CD14-positive monocyte (primary cell): Measurements from ENCODE around the gene RXFP1. TPM values are rescaled to one million over a fixed set of nuclear protein-coding genes. Genes with fewer than 3 reads are reported as not detected.

Experiments
- DNase-seq, 3 donors: peaks; one replicate each; pipeline ENCODE4 v3.0.0-alpha.2; 2011 to 2022
- H2AFZ ChIP-seq: 2 replicates; pipeline ENCODE4 v1.6.0; 2012; ENCODE audit warnings: mild to moderate bottlenecking, low read depth, low read length, inconsistent platforms; ENCODE audit not compliant: insufficient read depth, poor library complexity, severe bottlenecking
- H3K27ac ChIP-seq, 2 donors: 1 replicate in 1 of 2; 2 replicates in 1 of 2; pipeline ENCODE4 v1.5.1; 2012 to 2013; ENCODE audit warnings: low read length in 2 of 2, control low read depth in 1 of 2, inconsistent platforms in 1 of 2, low read depth in 1 of 2, mild to moderate bottlenecking in 1 of 2
- H3K27me3 ChIP-seq, 2 donors: one replicate each; pipeline versions ENCODE4 v1.6.0 to v1.6.1; 2011 to 2013; ENCODE audit warnings: low read length in 2 of 2; ENCODE audit not compliant: control insufficient read depth in 2 of 2, insufficient read depth in 2 of 2
- H3K36me3 ChIP-seq, 2 donors: replicated peaks in 1 of 2; 1 replicate in 1 of 2; 2 replicates in 1 of 2; pipeline versions ENCODE4 v1.5.1 to v1.6.1; 2012 to 2013; ENCODE audit warnings: low read length in 2 of 2, control low read depth in 1 of 2, inconsistent platforms in 1 of 2, mild to moderate bottlenecking in 1 of 2; ENCODE audit not compliant: insufficient read depth in 2 of 2, control insufficient read depth in 1 of 2
- H3K4me1 ChIP-seq, 2 donors: 1 replicate in 1 of 2; 2 replicates in 1 of 2; pipeline versions ENCODE4 v1.5.1 to v1.6.1; 2012 to 2013; ENCODE audit warnings: low read length in 2 of 2, control low read depth in 1 of 2, inconsistent platforms in 1 of 2, mild to moderate bottlenecking in 1 of 2, moderate library complexity in 1 of 2; ENCODE audit not compliant: insufficient read depth in 2 of 2, control insufficient read depth in 1 of 2
- H3K4me2 ChIP-seq: replicated peaks from 2 replicates; pipeline ENCODE3; 2012; ENCODE audit warnings: low read length, moderate library complexity, mild to moderate bottlenecking; ENCODE audit not compliant: poor library complexity, severe bottlenecking; ENCODE audit errors: extremely low read depth
- H3K4me3 ChIP-seq, 3 experiments: fragments of 200-600 bp in 1 of 3; sonication (generic) in 1 of 3; replicated peaks in 1 of 3; 1 replicate in 2 of 3; 2 replicates in 1 of 3; pipeline ENCODE4 v1.5.1; 2011 to 2013; ENCODE audit warnings: low read length in 3 of 3, mild to moderate bottlenecking in 3 of 3, control low read depth in 2 of 3, low read depth in 2 of 3, inconsistent platforms in 1 of 3, moderate library complexity in 1 of 3
- H3K79me2 ChIP-seq: 2 replicates; pipeline ENCODE4 v1.6.0; 2012; ENCODE audit warnings: mild to moderate bottlenecking, control low read depth, inconsistent platforms, low read length, moderate library complexity; ENCODE audit not compliant: insufficient read depth
- H3K9ac ChIP-seq: 2 replicates; pipeline ENCODE4 v1.6.0; 2017; ENCODE audit warnings: low read length, mild to moderate bottlenecking; ENCODE audit not compliant: insufficient read depth, poor library complexity, severe bottlenecking
- H3K9me3 ChIP-seq, 2 donors: replicated peaks in 1 of 2; 1 replicate in 1 of 2; 2 replicates in 1 of 2; pipeline versions ENCODE4 v1.5.1 to v1.6.1; 2012 to 2013; ENCODE audit warnings: low read length in 2 of 2, control low read depth in 1 of 2; ENCODE audit not compliant: control insufficient read depth in 1 of 2, insufficient read depth in 1 of 2
- H4K20me1 ChIP-seq: 2 replicates; pipeline ENCODE4 v1.6.0; 2012; ENCODE audit warnings: mild to moderate bottlenecking, low read length, control low read depth, moderate library complexity; ENCODE audit not compliant: insufficient read depth
- H3K27ac Mint-ChIP-seq, 7 donors: one replicate each; pipeline ENCODE4 v1.8.0; 2020; ENCODE audit warnings: mild to moderate bottlenecking in 7 of 7, mixed read lengths in 7 of 7, moderate library complexity in 6 of 7, inconsistent platforms in 2 of 7
- H3K27me3 Mint-ChIP-seq, 3 donors: one replicate each; pipeline ENCODE4 v1.8.0; 2021 to 2022; ENCODE audit warnings: low read depth in 3 of 3, mild to moderate bottlenecking in 3 of 3, mixed read lengths in 3 of 3, moderate library complexity in 3 of 3, inconsistent platforms in 1 of 3
- H3K36me3 Mint-ChIP-seq, 2 donors: one replicate each; pipeline ENCODE4 v1.8.0; 2020; ENCODE audit warnings: mixed read lengths in 2 of 2, inconsistent platforms in 1 of 2, mild to moderate bottlenecking in 1 of 2
- H3K4me1 Mint-ChIP-seq: one replicate; pipeline ENCODE4 v1.8.0; 2020; ENCODE audit warnings: mild to moderate bottlenecking, mixed read lengths
- H3K4me3 Mint-ChIP-seq, 2 donors: one replicate each; pipeline ENCODE4 v1.8.0; 2020; ENCODE audit warnings: mild to moderate bottlenecking in 2 of 2, mixed read lengths in 2 of 2, moderate library complexity in 1 of 2
- H3K9me3 Mint-ChIP-seq, 7 donors: one replicate each; pipeline ENCODE4 v1.8.0; 2020 to 2022; ENCODE audit warnings: mixed read lengths in 7 of 7, mild to moderate bottlenecking in 6 of 7, moderate library complexity in 6 of 7, inconsistent platforms in 2 of 7
- CTCF ChIP-seq: fragments of 200-600 bp; IDR thresholded peaks from one replicate; pipeline ENCODE4 v1.8.0; 2022; ENCODE audit warnings: antibody characterized with exemption, mild to moderate bottlenecking
- WGBS: methylation state at CpG from one replicate; pipeline ENCODE4 v1.1.5; 2013; ENCODE audit warnings: missing lambda C conversion rate; ENCODE audit not compliant: insufficient coverage; 5-methylcytosine and 5-hydroxymethylcytosine counted together
- intact Hi-C, 2 donors: fragments of 100-400 bp; cut with micrococcal nuclease; formaldehyde crosslinking; loops; one replicate each; pipeline versions ENCODE4 v1.15.0 to v1.15.1; 2023
- polyA plus RNA-seq, 3 donors: library from polyadenylated mRNA; depleted of rRNA in 1 of 3; unstranded in 2 of 3; stranded (reverse) in 1 of 3; fragments of 300-500 nt in 2 of 3; fragments of >200 nt in 1 of 3; fragmentation: Illumina TruSeq in 2 of 3; gene quantifications; 1 replicate in 2 of 3; 2 replicates in 1 of 3; pipeline ENCODE4 v1.2.3, GENCODE V29; 2012 to 2021

Gene RXFP1
- polyA plus RNA-seq, 3 donors, result 0.03 to 0.11 TPM; not detected in 1

DNA sequence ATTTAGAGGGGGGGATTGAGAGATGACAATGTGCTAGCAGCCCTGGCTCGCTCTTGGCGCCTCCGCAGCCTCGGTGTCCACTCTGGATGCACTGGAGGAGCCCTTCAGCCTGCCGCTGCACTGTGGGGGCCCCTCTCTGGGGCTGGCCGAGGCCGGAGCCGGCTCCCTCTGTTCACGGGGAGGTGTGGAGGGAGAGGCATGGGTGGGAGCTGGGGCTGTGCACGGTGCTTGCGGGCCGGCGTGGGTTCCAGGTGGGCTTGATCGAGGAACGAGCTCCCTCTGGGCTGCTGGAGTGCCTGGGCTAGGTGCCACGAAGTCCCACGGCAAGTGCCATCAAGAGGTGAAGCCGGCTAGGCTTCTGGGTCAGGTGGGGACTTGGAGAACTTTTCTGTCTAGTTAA lies 143.1 kb downstream of the RXFP1 start:
- H2AFZ ChIP-seq, result no peak overlapping the region
- no peak overlapping the region for H3K4me2 ChIP-seq
- no peak for DNase-seq
- no peak for TF ChIP-seq CTCF
- no peak overlapping the region for H3K9ac ChIP-seq
- Mint-ChIP-seq H3K4me3 (no peak overlapping the region), H3K36me3 (peaks cover 4 to 8% of the 10 kb centered on the region in 2 donors), H3K4me1 (peaks cover 28% of the 10 kb centered on the region), H3K9me3 (peaks cover 0 to 2% (median 0%) of the 10 kb centered on the region in 7 donors), H3K27ac (peak overlapping the region in 6 of 7 donors; percentile 43 to 84 (median 65)), H3K27me3 (no peaks in the 10 kb centered on the region)
- H3K36me3 ChIP-seq, result peaks cover 0 to 6% of the 10 kb centered on the region in 2 donors
- intact Hi-C loops, result no loop called here
- no peaks in the 10 kb centered on the region for H3K27me3 ChIP-seq
- peak overlapping the region; percentile 43 to 72 for H3K27ac ChIP-seq
- peak overlapping the region in 1 of 3 experiments; percentile 51 for H3K4me3 ChIP-seq
- H3K9me3 ChIP-seq, result no peaks in the 10 kb centered on the region
- H3K79me2 ChIP-seq, result peaks cover 39% of the 10 kb centered on the region
- H3K4me1 ChIP-seq, result peaks cover 26 to 30% of the 10 kb centered on the region in 2 donors
- H4K20me1 ChIP-seq, result no peaks in the 10 kb centered on the region
- 98% methylated on average over 14 of the region's 18 CpGs for WGBS

DNA sequence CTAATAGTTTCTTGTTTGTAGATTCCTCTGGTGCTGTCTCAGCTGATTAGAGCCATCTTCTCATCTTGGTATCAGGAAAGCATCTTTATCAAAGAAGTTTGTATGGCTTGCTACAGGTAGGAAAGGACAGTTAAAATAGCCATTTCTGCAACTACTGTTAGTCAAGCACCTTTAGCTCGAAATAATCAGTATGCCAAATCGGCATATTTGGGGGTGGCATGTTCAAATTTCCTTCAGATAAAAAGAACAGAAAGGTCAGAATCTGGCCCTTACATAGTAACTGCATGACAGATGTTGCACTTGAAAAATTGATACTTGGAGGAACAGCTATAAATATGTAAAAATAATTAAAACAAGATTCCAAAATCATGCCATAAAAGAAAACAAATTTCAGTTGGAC lies 145.2 kb downstream of the RXFP1 start:
- Mint-ChIP-seq H3K9me3 (peaks cover 0 to 2% (median 0%) of the 10 kb centered on the region in 7 donors), H3K4me3 (no peak overlapping the region), H3K27ac (no peak overlapping the region), H3K4me1 (peaks cover 40% of the 10 kb centered on the region), H3K36me3 (peaks cover 4 to 8% of the 10 kb centered on the region in 2 donors), H3K27me3 (no peaks in the 10 kb centered on the region)
- H3K36me3 ChIP-seq, result peaks cover 0 to 6% of the 10 kb centered on the region in 2 donors
- H3K4me3 ChIP-seq, result no peak overlapping the region
- no peaks in the 10 kb centered on the region for H3K27me3 ChIP-seq
- no peak overlapping the region for H3K9ac ChIP-seq
- no peak overlapping the region for H3K27ac ChIP-seq
- intact Hi-C loops, result no loop called here
- no peaks in the 10 kb centered on the region for H4K20me1 ChIP-seq
- H2AFZ ChIP-seq, result no peak overlapping the region
- peaks cover 36 to 44% of the 10 kb centered on the region in 2 donors for H3K4me1 ChIP-seq
- no peak for TF ChIP-seq CTCF
- no peaks in the 10 kb centered on the region for H3K9me3 ChIP-seq
- no peak overlapping the region for H3K4me2 ChIP-seq
- 100% methylated on average over 1 of the region's 2 CpGs for WGBS
- peaks cover 57% of the 10 kb centered on the region for H3K79me2 ChIP-seq
- no peak for DNase-seq
